Kidney (tissue), 14 donors: ENCODE results near the gene RNF11. TPM values are rescaled to one million over a fixed set of nuclear protein-coding genes. Genes with fewer than 3 reads are reported as not detected.
"Not testable (repeated sequence)": the region's sequence is repeated elsewhere in the genome, so short reads cannot be mapped to it uniquely, and the experiment has no call there.

ENCODE experiments used
- DNase-seq, 5 donors: peaks; one replicate each; pipeline ENCODE4 v3.0.0-alpha.2; 2013 to 2020
- FAIRE-seq: peaks from 2 replicates; lab custom pipeline; 2012; peaks lifted over from hg19 to GRCh38; lab: Jason Lieb, UNC
- H3K27ac ChIP-seq, 2 donors: one replicate each; pipeline ENCODE4 v1.7.0; 2013; ENCODE audit warnings: low read depth in 2 of 2, low read length in 2 of 2, inconsistent platforms in 1 of 2
- H3K27me3 ChIP-seq: one replicate; pipeline ENCODE4 v1.7.1; 2013; ENCODE audit warnings: low read length, inconsistent platforms; ENCODE audit not compliant: control insufficient read depth, insufficient read depth
- H3K36me3 ChIP-seq, 3 donors: one replicate each; pipeline versions ENCODE4 v1.7.0 to v1.7.1; 2013; ENCODE audit warnings: low read length in 3 of 3, control low read depth in 1 of 3, inconsistent platforms in 1 of 3; ENCODE audit not compliant: insufficient read depth in 3 of 3, control insufficient read depth in 2 of 3
- H3K4me1 ChIP-seq, 3 donors: one replicate each; pipeline versions ENCODE4 v1.7.0 to v1.7.1; 2013; ENCODE audit warnings: low read length in 3 of 3, inconsistent platforms in 1 of 3, low read depth in 1 of 3; ENCODE audit not compliant: control insufficient read depth in 2 of 3, insufficient read depth in 2 of 3
- H3K4me3 ChIP-seq, 3 donors: one replicate each; pipeline versions ENCODE4 v1.7.0 to v1.8.1; 2013; ENCODE audit warnings: low read length in 3 of 3, control low read depth in 1 of 3, inconsistent platforms in 1 of 3
- H3K9ac ChIP-seq, 3 donors: one replicate each; pipeline versions ENCODE4 v1.7.0 to v1.7.1; 2013; ENCODE audit warnings: low read length in 3 of 3, control low read depth in 1 of 3, inconsistent platforms in 1 of 3
- H3K9me3 ChIP-seq, 3 donors: one replicate each; pipeline versions ENCODE4 v1.7.0 to v1.7.1; 2013; ENCODE audit warnings: low read length in 3 of 3, control low read depth in 1 of 3, inconsistent platforms in 1 of 3; ENCODE audit not compliant: control insufficient read depth in 2 of 3, insufficient read depth in 1 of 3
- CTCF ChIP-seq: IDR thresholded peaks from 3 replicates; pipeline ENCODE4 v1.5.1; 2012; ENCODE audit warnings: mild to moderate bottlenecking, moderate library complexity, borderline replicate concordance; ENCODE audit not compliant: insufficient read depth; ENCODE audit errors: extremely low read depth
- intact Hi-C: fragments of 100-400 bp; cut with DNase I; formaldehyde crosslinking; loops from one replicate; pipeline ENCODE4 v1.11.1; 2022
- polyA plus RNA-seq: library from polyadenylated mRNA; stranded (reverse); fragments of 350-450 nt; fragmentation: Illumina TruSeq; extraction: RNeasy Lipid Tissue Mini Kit (QIAGEN cat#74804); gene quantifications from one replicate; pipeline ENCODE4 v1.2.3, GENCODE V29; 2014; ENCODE audit warnings: low read depth, low replicate concordance; ENCODE audit not compliant: insufficient read depth
- total RNA-seq: library from RNA; stranded (reverse); fragmentation: NEBNext Ultra II Directional; extraction: Animal tissue kit (Norgen Biotek cat#: 25700); gene quantifications from one replicate; pipeline ENCODE4 v1.2.1, GENCODE V29; 2021
- donor health status: control.
- donor health status: control.
- donor health status: control.
- donor health status: control.
- donor health status: control.
- donor health status: DM: yes; HTN: yes; CAD: no.
- donor health status: Normal renal cell carcinoma (clear cell type).

The RNF11 gene
- total and polyA plus RNA-seq, 2 donors from 2014 or later: 62.5 to 105 TPM

- FAIRE-seq: no peak
- Histone ChIP-seq H3K27me3 (no peaks in the 10 kb centered on the region), H3K4me1 (no peaks in the 10 kb centered on the region), H3K9me3 (no peaks in the 10 kb centered on the region), H3K9ac (no peak overlapping the region), H3K4me3 (no peak overlapping the region), H3K36me3 (no peaks in the 10 kb centered on the region), H3K27ac (no peak overlapping the region)
- intact Hi-C loops: no loop called here
- DNase-seq: no peak
- no peak for TF ChIP-seq CTCF
Measured at GRCh38 chr1:51222136-51222787, 13.8 kb upstream of the RNF11 start.

- DNase-seq (no peak), FAIRE-seq (no peak)
- Histone ChIP-seq H3K27me3 (no peaks in the 10 kb centered on the region), H3K4me3 (no peak overlapping the region), H3K9ac (no peak overlapping the region), H3K9me3 (no peaks in the 10 kb centered on the region), H3K27ac (no peak overlapping the region), H3K4me1 (no peaks in the 10 kb centered on the region), H3K36me3 (no peaks in the 10 kb centered on the region)
- intact Hi-C loops: no loop called here
- no peak for TF ChIP-seq CTCF
Measured at GRCh38 chr1:51222809-51223208, 13.3 kb upstream of the RNF11 start.

GRCh38 chr1:51224255-51224654 lies 11.8 kb upstream of the RNF11 start:
- no peaks in the 10 kb centered on the region for H3K27me3 ChIP-seq
- H3K36me3 ChIP-seq: no peaks in the 10 kb centered on the region
- H3K9ac ChIP-seq: no peak overlapping the region
- intact Hi-C loops: no loop called here
- no peak overlapping the region for H3K27ac ChIP-seq
- TF ChIP-seq CTCF: no peak
- no peaks in the 10 kb centered on the region for H3K4me1 ChIP-seq
- DNase-seq: no peak
- no peak for FAIRE-seq
- no peak overlapping the region for H3K4me3 ChIP-seq
- no peaks in the 10 kb centered on the region for H3K9me3 ChIP-seq

- H3K9me3 ChIP-seq, FAIRE-seq, H3K36me3 ChIP-seq, H3K4me1 ChIP-seq, DNase-seq, H3K27ac ChIP-seq, H3K9ac ChIP-seq, H3K27me3 ChIP-seq, H3K4me3 ChIP-seq, intact Hi-C loops: not testable (repeated sequence)
Measured at GRCh38 chr1:51227231-51227960, 8.7 kb upstream of the RNF11 start.

GRCh38 chr1:51228471-51228870 lies 7.6 kb upstream of the RNF11 start:
- H3K27me3 ChIP-seq, FAIRE-seq, intact Hi-C loops, H3K4me3 ChIP-seq, DNase-seq, H3K9me3 ChIP-seq, H3K9ac ChIP-seq, H3K4me1 ChIP-seq, H3K36me3 ChIP-seq, H3K27ac ChIP-seq: not testable (repeated sequence)
